IMR-90 (cell line): ENCODE results near the gene SLC44A5. TPM values are rescaled to one million over a fixed set of nuclear protein-coding genes. Genes with fewer than 3 reads are reported as not detected.

Experiments used
- ATAC-seq: fragments of 200-7000 bp; cut with Tn5 transposase; 2 replicates; pipeline ENCODE4 v1.9.1; 2020; ENCODE audit warnings: low read depth, mild to moderate bottlenecking, moderate library complexity
- BruUV-seq: library from RNA; stranded (reverse); fragments of 400-500 nt; replicated peaks from 2 replicates; lab custom pipeline; 2021; lab: Mats Ljungman, UMichigan
- CTCF ChIA-PET: fragments of 300-600 bp; formaldehyde crosslinking; extraction: SDS; loops from one replicate; lab custom pipeline; 2021; ENCODE audit warnings: antibody characterized with exemption; lab: Yijun Ruan, JAX
- POLR2A ChIA-PET: fragments of 300-600 bp; sonication (Branson Sonifier 250); formaldehyde crosslinking; loops from one replicate; lab custom pipeline; 2022; ENCODE audit warnings: antibody characterized with exemption; ENCODE audit not compliant: unreplicated experiment; lab: Charles Lee
- DNase-seq: peaks from one replicate; pipeline ENCODE4 v3.0.0; 2013
- H2AFZ ChIP-seq: replicated peaks from 2 replicates; pipeline ENCODE3; 2013; ENCODE audit warnings: low read length, mild to moderate bottlenecking; ENCODE audit not compliant: poor library complexity
- H2AK5ac ChIP-seq: 2 replicates; pipeline ENCODE4 v1.6.1; 2013; ENCODE audit warnings: low read depth, low read length, inconsistent platforms
- H2AK9ac ChIP-seq: replicated peaks from 2 replicates; pipeline ENCODE3; 2013; ENCODE audit warnings: mild to moderate bottlenecking, low read depth, low read length, moderate library complexity; ENCODE audit not compliant: poor library complexity
- H2BK120ac ChIP-seq: 2 replicates; pipeline ENCODE4 v1.6.1; 2013; ENCODE audit warnings: low read depth, low read length, inconsistent platforms
- H2BK15ac ChIP-seq: 3 replicates; pipeline ENCODE4 v1.6.1; 2013; ENCODE audit warnings: low read depth, low read length, inconsistent platforms
- H2BK20ac ChIP-seq: 2 replicates; pipeline ENCODE4 v1.6.1; 2013; ENCODE audit warnings: low read depth, mild to moderate bottlenecking, inconsistent platforms, low read length, moderate library complexity
- H2BK5ac ChIP-seq: 2 replicates; pipeline ENCODE4 v1.6.1; 2013; ENCODE audit warnings: mild to moderate bottlenecking, low read depth, low read length, inconsistent platforms; ENCODE audit not compliant: poor library complexity, severe bottlenecking
- H3K14ac ChIP-seq: replicated peaks from 2 replicates; pipeline ENCODE4 v1.6.1; 2013; ENCODE audit warnings: low read depth, low read length, inconsistent platforms
- H3K18ac ChIP-seq: 2 replicates; pipeline ENCODE4 v1.6.1; 2013; ENCODE audit warnings: low read depth, low read length, control low read depth
- H3K23ac ChIP-seq: 2 replicates; pipeline ENCODE4 v1.6.1; 2013; ENCODE audit warnings: low read depth, low read length, inconsistent platforms
- H3K27ac ChIP-seq: 2 replicates; pipeline ENCODE4 v1.5.1; 2013; ENCODE audit warnings: mild to moderate bottlenecking, control low read depth, low read length; ENCODE audit not compliant: insufficient read depth
- H3K27me3 ChIP-seq: 2 replicates; pipeline ENCODE4 v1.6.1; 2013; ENCODE audit warnings: low read length; ENCODE audit not compliant: control insufficient read depth, insufficient read depth
- H3K36me3 ChIP-seq: 2 replicates; pipeline ENCODE4 v1.6.1; 2013; ENCODE audit warnings: low read length, mixed read lengths; ENCODE audit not compliant: control insufficient read depth, insufficient read depth
- H3K4ac ChIP-seq: 2 replicates; pipeline ENCODE4 v1.6.1; 2013; ENCODE audit warnings: low read depth, low read length, inconsistent platforms
- H3K4me1 ChIP-seq: 2 replicates; pipeline ENCODE4 v1.6.1; 2013; ENCODE audit warnings: low read length, mixed read lengths; ENCODE audit not compliant: control insufficient read depth, insufficient read depth
- H3K4me2 ChIP-seq: 2 replicates; pipeline ENCODE4 v1.6.1; 2013; ENCODE audit warnings: low read depth, mild to moderate bottlenecking, control low read depth, low read length, moderate library complexity
- H3K4me3 ChIP-seq: 2 replicates; pipeline ENCODE4 v1.5.1; 2013; ENCODE audit warnings: low read depth, mild to moderate bottlenecking, control low read depth, low read length, moderate library complexity; ENCODE audit not compliant: insufficient read depth
- H3K56ac ChIP-seq: 2 replicates; pipeline ENCODE4 v1.6.1; 2013; ENCODE audit warnings: low read length, inconsistent platforms; ENCODE audit not compliant: insufficient read depth; ENCODE audit errors: extremely low read depth
- H3K79me1 ChIP-seq, 2 experiments: 2 replicates each; pipeline ENCODE4 v1.6.1; 2013; ENCODE audit warnings: low read length in 2 of 2, inconsistent platforms in 1 of 2, low read depth in 1 of 2
- H3K9ac ChIP-seq: 2 replicates; pipeline ENCODE4 v1.6.1; 2013; ENCODE audit warnings: low read depth, low read length, control low read depth
- H3K9me1 ChIP-seq: 2 replicates; pipeline ENCODE4 v1.6.1; 2013; ENCODE audit warnings: low read length, inconsistent platforms; ENCODE audit not compliant: insufficient read depth
- H3K9me3 ChIP-seq: 2 replicates; pipeline ENCODE4 v1.6.1; 2013; ENCODE audit warnings: low read length; ENCODE audit not compliant: control insufficient read depth, insufficient read depth
- H4K20me1 ChIP-seq: 2 replicates; pipeline ENCODE4 v1.6.1; 2013; ENCODE audit warnings: low read length, inconsistent platforms; ENCODE audit not compliant: insufficient read depth
- H4K5ac ChIP-seq: 2 replicates; pipeline ENCODE4 v1.6.1; 2013; ENCODE audit warnings: mild to moderate bottlenecking, low read depth, low read length, control low read depth
- H4K8ac ChIP-seq, 2 experiments: 2 replicates each; pipeline ENCODE4 v1.6.1; 2013; ENCODE audit warnings: low read depth in 2 of 2, low read length in 2 of 2, control low read depth in 1 of 2, inconsistent platforms in 1 of 2
- H4K91ac ChIP-seq: 2 replicates; pipeline ENCODE4 v1.6.1; 2013; ENCODE audit warnings: low read depth, low read length, inconsistent platforms; ENCODE audit not compliant: insufficient read depth
- BHLHE40 ChIP-seq: fragments of 150-350 bp; IDR thresholded peaks from 2 replicates; pipeline ENCODE4 v1.6.1; 2016; ENCODE audit warnings: mild to moderate bottlenecking, low read depth, low read length
- CEBPB ChIP-seq: IDR thresholded peaks from 2 replicates; pipeline ENCODE4 v1.6.1; 2012; ENCODE audit warnings: low read depth, low read length, improper control_type of control experiment
- MAFK ChIP-seq: IDR thresholded peaks from 2 replicates; pipeline ENCODE4 v1.6.1; 2012; ENCODE audit warnings: low read depth, low read length, improper control_type of control experiment
- MAZ ChIP-seq: IDR thresholded peaks from 2 replicates; pipeline ENCODE4 v1.6.1; 2012; ENCODE audit warnings: low read depth, mild to moderate bottlenecking, low read length, improper control_type of control experiment, moderate library complexity, borderline replicate concordance
- MXI1 ChIP-seq: IDR thresholded peaks from 2 replicates; pipeline ENCODE4 v1.6.1; 2012; ENCODE audit warnings: low read depth, mild to moderate bottlenecking, low read length, moderate library complexity, borderline replicate concordance
- POLR2A ChIP-seq: IDR thresholded peaks from 2 replicates; pipeline ENCODE4 v1.6.1; 2012; ENCODE audit warnings: mild to moderate bottlenecking, low read depth, low read length
- RFX5 ChIP-seq: IDR thresholded peaks from 2 replicates; pipeline ENCODE4 v1.8.0; 2012; ENCODE audit warnings: low read depth, mild to moderate bottlenecking, low read length, moderate library complexity
- WGBS, 2 experiments: methylation state at CpG; one replicate each; pipeline versions ENCODE4 v1.1.5 to v1.1.7; 2013; ENCODE audit warnings: missing lambda C conversion rate in 2 of 2; ENCODE audit not compliant: insufficient read length in 1 of 2; ENCODE audit errors: extremely low coverage in 2 of 2; 5-methylcytosine and 5-hydroxymethylcytosine counted together
- dilution Hi-C: fragments of 300-500 bp; cut with HindIII; formaldehyde crosslinking; loops from one replicate; pipeline ENCODE4 v1.14.3; 2018; ENCODE audit warnings: low sequenced_read_pairs; ENCODE audit not compliant: unreplicated experiment
- in situ Hi-C: fragments of 300-500 bp; cut with MboI; formaldehyde crosslinking; loops from 3 replicates; pipeline ENCODE4 v1.14.3; 2019; ENCODE audit warnings: low sequenced_read_pairs, inconsistent platforms, mixed read lengths
- intact Hi-C: fragments of 100-400 bp; cut with micrococcal nuclease; formaldehyde crosslinking; loops from 2 replicates; pipeline ENCODE4 v1.10.0; 2022
- polyA plus RNA-seq, 3 experiments: library from polyadenylated mRNA; depleted of rRNA; stranded (reverse); fragments of >200 nt; gene quantifications; 2 replicates each; pipeline ENCODE4 v1.2.3, GENCODE V29; 2012; ENCODE audit warnings: low replicate concordance in 1 of 3
- total RNA-seq: library from RNA; depleted of rRNA; stranded (reverse); fragments of >200 nt; gene quantifications from 2 replicates; pipeline ENCODE4 v1.2.3, GENCODE V29; 2012
- TF ChIP-seq, protein P1 (sequence below): fragments of 150-350 bp; IDR thresholded peaks from 2 replicates; pipeline ENCODE4 v1.6.1; 2017; ENCODE audit warnings: mild to moderate bottlenecking, antibody characterized with exemption, low read length, low read depth
- TF ChIP-seq, protein P2 (sequence below): conservative IDR thresholded peaks from 2 replicates; pipeline ENCODE4 v1.5.1; 2012; ENCODE audit warnings: mild to moderate bottlenecking, low read depth, low read length, improper control_type of control experiment
- TF ChIP-seq, protein P3 (sequence below): fragments of 150-350 bp; IDR thresholded peaks from 2 replicates; pipeline ENCODE4 v1.6.1; 2016; ENCODE audit warnings: low read depth, mild to moderate bottlenecking, low read length, moderate library complexity, borderline replicate concordance

Gene SLC44A5
- total and polyA plus RNA-seq, 2 of the 4 experiments (the other 2 are of a cell fraction): under 0.01 TPM; not detected in 1

DNA sequence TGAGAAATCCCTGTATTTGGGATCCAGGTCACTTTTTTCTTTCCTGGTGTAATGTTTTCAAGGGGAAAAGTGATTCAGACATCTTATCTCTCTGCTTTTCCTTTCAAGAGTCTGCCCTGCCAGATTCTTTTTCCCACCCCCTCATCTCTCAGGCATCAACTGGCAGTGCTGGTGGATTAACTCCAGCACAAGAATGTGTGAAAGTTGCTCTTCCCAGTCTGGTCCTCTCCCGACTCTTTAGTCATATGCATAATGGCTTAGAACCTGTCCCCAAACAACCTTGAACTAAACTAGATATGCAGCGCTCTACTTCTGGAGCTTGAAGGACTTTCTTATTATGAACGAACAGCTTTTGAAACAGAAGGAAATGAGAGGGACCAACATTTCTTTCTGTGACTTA is 88.5 kb downstream of the SLC44A5 start:
- H2BK5ac ChIP-seq: no peak overlapping the region
- WGBS, 2 experiments: no CpG with 5 or more reads among the region's 3 CpGs
- H2BK15ac ChIP-seq: no peak overlapping the region
- H3K79me1 ChIP-seq: no peaks in the 10 kb centered on the region
- no peak overlapping the region for H2BK20ac ChIP-seq
- H3K23ac ChIP-seq: no peak overlapping the region
- no peak overlapping the region for H3K4me2 ChIP-seq
- no peaks in the 10 kb centered on the region for H3K27me3 ChIP-seq
- no peak overlapping the region for H3K4me3 ChIP-seq
- H3K9ac ChIP-seq: no peak overlapping the region
- no peak for ATAC-seq
- H3K14ac ChIP-seq: no peak overlapping the region
- H2AK9ac ChIP-seq: no peak overlapping the region
- H4K20me1 ChIP-seq: no peaks in the 10 kb centered on the region
- no peak overlapping the region for H2AK5ac ChIP-seq
- H3K4me1 ChIP-seq: no peaks in the 10 kb centered on the region
- no peaks in the 10 kb centered on the region; the same call in 1 of the 2 replicates for H3K9me3 ChIP-seq
- ChIA-PET POLR2A (no interaction called here), CTCF (no interaction called here)
- H3K18ac ChIP-seq: no peak overlapping the region
- H3K36me3 ChIP-seq: no peaks in the 10 kb centered on the region
- H2AFZ ChIP-seq: no peak overlapping the region
- H3K56ac ChIP-seq: no peak overlapping the region
- intact Hi-C loops: no loop called here
- H3K27ac ChIP-seq: no peak overlapping the region
- no peak overlapping the region for H2BK120ac ChIP-seq
- no peak for DNase-seq
- no peaks in the 10 kb centered on the region for H3K9me1 ChIP-seq
- dilution Hi-C loops: no loop called here
- no peak overlapping the region for H4K91ac ChIP-seq
- no TSS peak for BruUV-seq
- H4K8ac ChIP-seq: no peak overlapping the region
- in situ Hi-C loops: no loop called here
- TF ChIP-seq BHLHE40 (no peak), MAZ (no peak), POLR2A (no peak), CEBPB (no peak), MXI1 (no peak), RFX5 (no peak), MAFK (no peak)
- TF ChIP-seq, protein P1, sequence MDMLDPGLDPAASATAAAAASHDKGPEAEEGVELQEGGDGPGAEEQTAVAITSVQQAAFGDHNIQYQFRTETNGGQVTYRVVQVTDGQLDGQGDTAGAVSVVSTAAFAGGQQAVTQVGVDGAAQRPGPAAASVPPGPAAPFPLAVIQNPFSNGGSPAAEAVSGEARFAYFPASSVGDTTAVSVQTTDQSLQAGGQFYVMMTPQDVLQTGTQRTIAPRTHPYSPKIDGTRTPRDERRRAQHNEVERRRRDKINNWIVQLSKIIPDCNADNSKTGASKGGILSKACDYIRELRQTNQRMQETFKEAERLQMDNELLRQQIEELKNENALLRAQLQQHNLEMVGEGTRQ: no peak
- TF ChIP-seq, protein P2, sequence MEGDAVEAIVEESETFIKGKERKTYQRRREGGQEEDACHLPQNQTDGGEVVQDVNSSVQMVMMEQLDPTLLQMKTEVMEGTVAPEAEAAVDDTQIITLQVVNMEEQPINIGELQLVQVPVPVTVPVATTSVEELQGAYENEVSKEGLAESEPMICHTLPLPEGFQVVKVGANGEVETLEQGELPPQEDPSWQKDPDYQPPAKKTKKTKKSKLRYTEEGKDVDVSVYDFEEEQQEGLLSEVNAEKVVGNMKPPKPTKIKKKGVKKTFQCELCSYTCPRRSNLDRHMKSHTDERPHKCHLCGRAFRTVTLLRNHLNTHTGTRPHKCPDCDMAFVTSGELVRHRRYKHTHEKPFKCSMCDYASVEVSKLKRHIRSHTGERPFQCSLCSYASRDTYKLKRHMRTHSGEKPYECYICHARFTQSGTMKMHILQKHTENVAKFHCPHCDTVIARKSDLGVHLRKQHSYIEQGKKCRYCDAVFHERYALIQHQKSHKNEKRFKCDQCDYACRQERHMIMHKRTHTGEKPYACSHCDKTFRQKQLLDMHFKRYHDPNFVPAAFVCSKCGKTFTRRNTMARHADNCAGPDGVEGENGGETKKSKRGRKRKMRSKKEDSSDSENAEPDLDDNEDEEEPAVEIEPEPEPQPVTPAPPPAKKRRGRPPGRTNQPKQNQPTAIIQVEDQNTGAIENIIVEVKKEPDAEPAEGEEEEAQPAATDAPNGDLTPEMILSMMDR: no peak
- TF ChIP-seq, protein P3, sequence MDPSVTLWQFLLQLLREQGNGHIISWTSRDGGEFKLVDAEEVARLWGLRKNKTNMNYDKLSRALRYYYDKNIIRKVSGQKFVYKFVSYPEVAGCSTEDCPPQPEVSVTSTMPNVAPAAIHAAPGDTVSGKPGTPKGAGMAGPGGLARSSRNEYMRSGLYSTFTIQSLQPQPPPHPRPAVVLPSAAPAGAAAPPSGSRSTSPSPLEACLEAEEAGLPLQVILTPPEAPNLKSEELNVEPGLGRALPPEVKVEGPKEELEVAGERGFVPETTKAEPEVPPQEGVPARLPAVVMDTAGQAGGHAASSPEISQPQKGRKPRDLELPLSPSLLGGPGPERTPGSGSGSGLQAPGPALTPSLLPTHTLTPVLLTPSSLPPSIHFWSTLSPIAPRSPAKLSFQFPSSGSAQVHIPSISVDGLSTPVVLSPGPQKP: no peak
- no peak overlapping the region for H4K5ac ChIP-seq
- H3K4ac ChIP-seq: no peak overlapping the region
